IPS-11a (cell line): ENCODE measurements around the gene USP1.

Experiments
- H3K4me3 ChIP-seq: one replicate; pipeline ENCODE4 v1.5.1; 2013; ENCODE audit warnings: low read depth, low read length, control low read depth

Gene USP1

DNA sequence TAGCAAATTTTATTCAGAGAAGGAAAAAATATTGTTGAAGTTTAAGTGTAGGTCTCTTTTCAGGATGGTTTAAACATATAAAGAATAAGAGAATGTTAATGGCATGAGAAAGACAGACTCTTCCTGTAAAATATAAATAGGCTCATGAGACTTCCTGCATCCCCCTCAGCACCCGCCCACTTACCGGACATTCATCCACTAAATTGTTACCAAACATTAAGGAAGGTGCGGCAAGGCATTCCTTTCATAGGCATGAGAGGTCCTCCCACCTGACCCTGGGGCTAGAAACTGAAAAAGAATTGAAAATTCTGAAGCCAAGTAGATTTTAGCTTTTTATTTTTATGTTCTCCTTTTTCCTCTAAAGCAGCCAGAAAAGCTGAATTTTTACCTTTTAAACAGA lies 10.6 kb upstream of the USP1 start:
- H3K4me3 ChIP-seq = no peak overlapping the region

DNA sequence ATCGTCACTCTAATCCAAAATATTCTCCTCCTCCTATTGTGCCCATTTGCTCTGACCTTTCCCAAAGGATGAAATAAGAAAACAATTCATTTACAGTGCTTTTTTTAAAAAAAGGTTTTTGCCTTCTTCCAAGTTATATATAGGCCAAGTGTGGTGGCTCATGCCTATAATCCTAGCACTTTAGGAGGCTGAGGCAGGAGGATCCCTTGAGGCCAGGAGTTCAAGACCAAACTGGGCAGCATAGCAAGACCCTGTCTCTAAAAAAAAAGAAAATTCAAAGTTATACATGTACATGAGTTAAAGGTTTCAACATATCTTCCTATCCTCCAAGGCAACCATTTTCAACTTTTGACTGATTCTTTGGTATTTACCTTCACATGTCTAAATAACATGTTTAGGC lies 10.1 kb upstream of the USP1 start:
- H3K4me3 ChIP-seq = no peak overlapping the region

DNA sequence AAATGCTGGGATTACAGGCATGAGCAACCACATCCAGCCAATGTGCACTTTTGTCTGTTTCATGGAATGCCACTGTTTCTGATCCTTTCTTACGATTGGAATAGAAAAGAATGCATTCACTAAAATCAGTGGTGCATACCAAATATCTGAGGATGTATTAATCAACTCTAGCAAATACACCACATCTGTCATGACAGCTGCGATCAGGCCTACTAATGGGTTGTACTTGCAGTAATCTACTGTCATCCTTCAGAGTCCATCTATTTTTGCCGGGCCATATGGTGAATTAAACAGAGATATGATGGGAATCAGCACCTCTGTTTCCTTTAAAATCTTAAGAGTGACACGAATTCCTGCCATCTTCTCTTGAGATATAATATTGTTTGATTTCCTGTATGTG lies 8.5 kb upstream of the USP1 start:
- no peak overlapping the region for H3K4me3 ChIP-seq

DNA sequence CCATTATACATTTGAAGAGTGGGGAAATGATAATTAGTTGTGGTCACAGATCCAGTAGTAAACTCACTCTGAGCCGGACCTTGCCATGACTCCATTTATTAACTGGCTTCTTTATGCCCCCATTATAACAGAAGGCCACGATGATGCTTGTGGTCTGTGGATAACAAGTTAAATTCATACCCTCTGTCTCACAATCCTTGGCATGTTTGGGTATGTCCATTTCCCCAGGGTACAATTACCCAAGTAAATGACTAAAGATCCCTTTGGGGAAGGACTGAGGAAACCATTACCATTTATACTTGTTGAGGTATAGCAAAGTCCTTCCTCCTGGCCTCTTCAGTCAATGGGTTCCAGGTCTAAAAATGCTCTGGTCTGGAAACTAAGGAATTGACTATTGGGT lies 7.3 kb upstream of the USP1 start:
- H3K4me3 ChIP-seq = no peak overlapping the region

DNA sequence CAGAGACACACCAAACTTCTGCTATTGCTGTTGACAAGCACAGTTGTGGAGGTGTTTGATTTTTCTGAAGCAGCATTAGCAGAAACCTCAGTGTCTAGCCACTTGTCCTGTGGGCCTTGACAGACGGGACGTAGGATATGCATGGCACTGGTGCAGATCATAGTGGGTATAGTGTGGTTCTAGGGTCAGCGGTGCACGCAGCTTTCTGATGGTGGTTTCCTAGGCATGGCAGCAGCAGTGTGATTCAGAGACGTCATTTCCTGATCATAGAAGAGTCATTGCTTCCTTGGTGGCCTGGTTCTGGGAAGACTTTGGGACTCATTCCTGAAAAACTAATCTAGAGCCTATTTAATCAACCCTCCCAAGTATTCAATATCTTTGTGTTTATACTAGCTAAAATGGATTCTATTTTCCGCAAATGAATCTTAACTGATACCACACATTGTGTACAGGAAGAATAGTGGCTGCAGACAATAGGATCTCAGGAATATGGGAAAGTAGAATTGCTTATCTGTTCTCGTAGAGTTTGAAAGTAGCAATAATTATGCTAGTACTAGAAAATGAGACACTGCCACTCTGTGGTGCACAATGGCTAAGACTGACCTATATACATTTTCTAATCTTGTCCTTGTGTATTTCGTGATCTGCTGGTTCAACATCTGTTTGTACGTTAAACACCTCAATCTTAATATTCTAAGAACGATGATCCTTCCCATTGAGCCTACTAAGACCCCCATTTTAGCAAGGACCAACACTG lies 2.8 kb upstream of the USP1 start:
- H3K4me3 ChIP-seq = no peak overlapping the region

DNA sequence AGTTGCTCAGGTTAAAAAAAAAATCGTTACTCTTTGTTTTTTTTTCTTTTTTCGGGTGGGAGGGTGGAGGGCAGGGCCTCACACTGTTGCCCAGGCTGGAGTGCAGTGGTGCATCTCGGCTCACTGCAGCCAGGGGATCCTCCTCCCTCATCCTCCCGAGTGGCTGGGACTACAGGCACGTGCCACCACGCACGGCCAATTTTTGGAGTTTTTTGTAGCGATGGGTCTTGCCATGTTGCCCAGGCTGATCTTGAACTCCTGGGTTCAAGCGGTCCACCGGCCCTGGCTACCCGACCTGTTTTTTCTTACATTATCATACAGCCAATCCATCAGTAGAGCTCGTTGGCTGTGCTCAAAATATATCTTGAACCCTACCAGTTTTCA lies 2.2 kb upstream of the USP1 start:
- no peak overlapping the region for H3K4me3 ChIP-seq

GRCh38 chr1:62435231-62436038 lies 1.4 kb upstream of the USP1 start:
- peak overlapping the region; percentile 89 for H3K4me3 ChIP-seq

DNA sequence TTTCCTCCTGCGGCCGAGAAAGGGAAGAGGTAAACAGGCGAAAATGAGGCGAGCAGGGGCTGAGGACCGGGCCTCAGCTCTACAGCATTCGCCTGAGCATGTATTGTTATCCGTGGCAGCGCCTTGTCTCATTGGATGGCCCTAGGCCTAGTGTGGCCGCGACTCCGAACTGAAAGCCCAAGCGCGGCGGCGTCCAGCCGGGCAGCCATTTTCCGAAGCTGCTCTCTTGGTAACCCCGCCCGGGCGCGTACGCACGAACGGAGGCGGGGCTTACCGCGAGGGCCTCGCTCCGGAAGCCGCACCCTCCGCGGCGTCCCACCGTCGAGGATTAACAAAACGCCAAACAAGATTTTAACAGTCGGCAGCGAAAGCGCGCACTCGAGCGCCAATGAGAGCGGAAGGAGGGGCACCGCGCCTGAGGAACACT lies 797 bp upstream of the USP1 start:
- H3K4me3 ChIP-seq = peak overlapping the region; percentile 89

GRCh38 chr1:62437273-62437940 lies 558 bp downstream of the USP1 start:
- H3K4me3 ChIP-seq = peak overlapping the region; percentile 89

- peak overlapping the region; percentile 89 for H3K4me3 ChIP-seq
Measured at GRCh38 chr1:62438163-62438562, 1.3 kb downstream of the USP1 start.

GRCh38 chr1:62439652-62440371 lies 3.0 kb downstream of the USP1 start:
- no peak overlapping the region for H3K4me3 ChIP-seq

DNA sequence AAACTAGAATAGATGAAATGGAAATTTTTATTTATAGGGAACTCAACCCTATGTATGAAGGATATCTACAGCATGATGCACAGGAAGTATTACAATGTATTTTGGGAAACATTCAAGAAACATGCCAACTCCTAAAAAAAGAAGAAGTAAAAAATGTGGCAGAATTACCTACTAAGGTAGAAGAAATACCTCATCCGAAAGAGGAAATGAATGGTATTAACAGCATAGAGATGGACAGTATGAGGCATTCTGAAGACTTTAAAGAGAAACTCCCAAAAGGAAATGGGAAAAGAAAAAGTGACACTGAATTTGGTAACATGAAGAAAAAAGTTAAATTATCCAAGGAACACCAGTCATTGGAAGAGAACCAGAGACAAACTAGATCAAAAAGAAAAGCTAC lies 7.9 kb downstream of the USP1 start:
- H3K4me3 ChIP-seq = no peak overlapping the region

GRCh38 chr1:62448221-62448933 lies 11.5 kb downstream of the USP1 start:
- no peak overlapping the region for H3K4me3 ChIP-seq

- H3K4me3 ChIP-seq = no peak overlapping the region
Measured at GRCh38 chr1:62450301-62450700, 13.5 kb downstream of the USP1 start.

DNA sequence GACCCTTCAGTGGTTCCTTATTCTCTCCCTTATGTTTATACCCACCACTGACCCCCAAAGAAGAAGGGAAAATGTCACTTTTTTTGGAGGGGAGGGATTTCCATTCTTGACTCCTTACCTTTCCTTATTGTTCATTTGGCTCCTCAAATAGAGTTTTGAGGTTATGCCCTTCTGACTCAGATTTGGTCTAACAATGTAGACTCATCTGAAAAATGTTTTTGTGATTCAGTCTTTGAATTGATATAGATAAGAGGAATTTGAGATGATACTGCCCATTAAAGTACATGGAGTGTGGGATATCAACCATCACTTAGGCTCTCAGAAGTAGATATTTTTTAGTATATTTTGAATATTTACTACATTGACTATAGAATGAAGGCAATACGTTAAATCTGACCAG lies 16.1 kb downstream of the USP1 start:
- no peak overlapping the region for H3K4me3 ChIP-seq

DNA sequence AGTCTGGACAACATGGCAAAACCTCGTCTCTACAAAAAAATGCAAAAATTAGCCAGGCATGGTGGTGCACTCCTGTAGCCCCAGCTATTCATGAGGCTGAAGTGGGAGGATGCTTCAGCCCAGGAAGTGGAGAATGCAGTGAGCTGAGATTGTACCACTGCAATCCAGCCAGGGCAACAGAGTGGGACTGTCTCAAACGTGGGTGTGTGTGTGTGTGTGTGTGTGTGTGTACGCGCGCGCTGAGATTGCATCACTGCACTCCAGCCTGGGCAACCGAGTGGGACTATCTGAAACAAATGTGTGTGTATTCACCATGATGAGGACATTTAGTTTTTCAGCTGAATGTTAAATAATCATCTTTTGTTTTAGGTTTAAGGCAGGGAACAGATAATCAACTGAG lies 21.1 kb downstream of the USP1 start:
- no peak overlapping the region for H3K4me3 ChIP-seq

DNA sequence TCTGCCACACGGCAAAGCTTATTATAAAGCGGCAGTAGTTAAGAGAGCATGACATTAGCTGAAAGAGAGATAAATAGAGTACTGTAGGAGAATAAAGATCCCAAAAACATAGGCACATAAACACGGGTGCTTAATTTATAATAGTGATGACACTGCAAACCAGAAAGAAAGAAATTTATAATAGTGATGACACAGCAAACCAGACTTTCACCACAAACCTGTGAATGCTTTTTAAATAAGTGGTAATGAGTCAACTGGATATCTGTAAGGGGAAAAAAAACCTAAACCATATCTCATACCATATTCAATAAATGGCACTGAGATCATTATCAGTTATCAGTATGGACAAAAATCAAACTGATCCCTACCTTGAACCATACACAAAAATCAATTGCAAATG lies 25.5 kb downstream of the USP1 start:
- no peak overlapping the region for H3K4me3 ChIP-seq

GRCh38 chr1:62467092-62467491 lies 30.2 kb downstream of the USP1 start:
- no peak overlapping the region for H3K4me3 ChIP-seq

- no peak overlapping the region for H3K4me3 ChIP-seq
Measured at GRCh38 chr1:62476525-62477219, 39.8 kb downstream of the USP1 start.

GRCh38 chr1:62481681-62482080 lies 44.8 kb downstream of the USP1 start:
- no peak overlapping the region for H3K4me3 ChIP-seq
